Caco-2 (cell line): ENCODE measurements around the gene SALL4. TPM values are rescaled to one million over a fixed set of nuclear protein-coding genes. Genes with fewer than 3 reads are reported as not detected.
A peak's percentile ranks its signal among the peaks of the same experiment; 100 is the strongest.
"Not testable (repeated sequence)": the region's sequence is repeated elsewhere in the genome, so short reads cannot be mapped to it uniquely, and the experiment has no call there.

Experiments used
- BruUV-seq: library from RNA; stranded (reverse); fragments of 400-500 nt; replicated peaks from 2 replicates; lab custom pipeline; 2021; lab: Mats Ljungman, UMichigan
- CTCF ChIA-PET: fragments of 300-600 bp; sonication (Branson Sonifier 250); formaldehyde crosslinking; loops from one replicate; lab custom pipeline; 2022; ENCODE audit warnings: antibody characterized with exemption; lab: Charles Lee
- POLR2A ChIA-PET: fragments of 300-600 bp; sonication (Branson Sonifier 250); formaldehyde crosslinking; loops from one replicate; lab custom pipeline; 2022; ENCODE audit warnings: antibody characterized with exemption; lab: Charles Lee
- DNase-seq, 2 experiments: peaks; one replicate each; pipeline versions ENCODE4 v3.0.0 to v3.0.0-alpha.2; 2020 to 2022
- H3K27me3 ChIP-seq: replicated peaks from 2 replicates; pipeline ENCODE4 v1.6.0; 2011; ENCODE audit warnings: low read length; ENCODE audit not compliant: control insufficient read depth, insufficient read depth
- H3K36me3 ChIP-seq: 2 replicates; pipeline ENCODE4 v1.5.1; 2011; ENCODE audit warnings: low read length; ENCODE audit not compliant: control insufficient read depth, insufficient read depth
- H3K4me1 ChIP-seq: fragments of 250-450 bp; sonication (Bioruptor Pico); 2 replicates; pipeline ENCODE4 v1.5.1; 2020; ENCODE audit warnings: mild to moderate bottlenecking
- H3K4me3 ChIP-seq: 2 replicates; pipeline ENCODE4 v1.5.1; 2011; ENCODE audit warnings: low read depth, mild to moderate bottlenecking, control low read depth, low read length
- H3K9me3 ChIP-seq: fragments of 250-450 bp; sonication (Bioruptor Pico); 2 replicates; pipeline ENCODE4 v1.5.1; 2020; ENCODE audit warnings: mild to moderate bottlenecking, moderate library complexity
- H3K27ac Mint-ChIP-seq: one replicate; pipeline ENCODE4 v1.8.0; 2022; ENCODE audit warnings: mixed read lengths; ENCODE audit not compliant: unreplicated experiment
- H3K27me3 Mint-ChIP-seq: one replicate; pipeline ENCODE4 v1.8.0; 2022; ENCODE audit warnings: mixed read lengths; ENCODE audit not compliant: insufficient read depth, unreplicated experiment
- H3K36me3 Mint-ChIP-seq: one replicate; pipeline ENCODE4 v1.8.0; 2022; ENCODE audit warnings: mild to moderate bottlenecking, mixed read lengths; ENCODE audit not compliant: insufficient read depth, unreplicated experiment
- H3K4me1 Mint-ChIP-seq: one replicate; pipeline ENCODE4 v1.8.0; 2022; ENCODE audit warnings: low read depth, mixed read lengths; ENCODE audit not compliant: unreplicated experiment
- H3K4me3 Mint-ChIP-seq: one replicate; pipeline ENCODE4 v1.8.0; 2022; ENCODE audit warnings: mild to moderate bottlenecking, moderate library complexity, mixed read lengths; ENCODE audit not compliant: unreplicated experiment
- H3K9me3 Mint-ChIP-seq: one replicate; pipeline ENCODE4 v1.8.0; 2022; ENCODE audit warnings: mixed read lengths; ENCODE audit not compliant: unreplicated experiment
- CTCF ChIP-seq, 2 experiments: fragments of 200-600 bp in 1 of 2; IDR thresholded peaks; 1 replicate in 1 of 2; 2 replicates in 1 of 2; pipeline versions ENCODE4 v1.5.1 to v1.8.0; 2011 to 2022; ENCODE audit warnings: antibody characterized with exemption in 1 of 2, control low read depth in 1 of 2, inconsistent platforms in 1 of 2, low read depth in 1 of 2, low read length in 1 of 2, mild to moderate bottlenecking in 1 of 2, moderate library complexity in 1 of 2; ENCODE audit not compliant: insufficient read depth in 1 of 2, severe bottlenecking in 1 of 2, unreplicated experiment in 1 of 2
- intact Hi-C: fragments of 100-400 bp; cut with micrococcal nuclease; formaldehyde crosslinking; loops from one replicate; pipeline ENCODE4 v1.10.0; 2022; ENCODE audit not compliant: unreplicated experiment
- total RNA-seq: library from RNA; stranded (reverse); gene quantifications from 2 replicates; pipeline ENCODE4 v1.2.3, GENCODE V29; 2022

Gene SALL4
- total RNA-seq, 1 experiment from 2014 or later: 75.8 TPM

DNA sequence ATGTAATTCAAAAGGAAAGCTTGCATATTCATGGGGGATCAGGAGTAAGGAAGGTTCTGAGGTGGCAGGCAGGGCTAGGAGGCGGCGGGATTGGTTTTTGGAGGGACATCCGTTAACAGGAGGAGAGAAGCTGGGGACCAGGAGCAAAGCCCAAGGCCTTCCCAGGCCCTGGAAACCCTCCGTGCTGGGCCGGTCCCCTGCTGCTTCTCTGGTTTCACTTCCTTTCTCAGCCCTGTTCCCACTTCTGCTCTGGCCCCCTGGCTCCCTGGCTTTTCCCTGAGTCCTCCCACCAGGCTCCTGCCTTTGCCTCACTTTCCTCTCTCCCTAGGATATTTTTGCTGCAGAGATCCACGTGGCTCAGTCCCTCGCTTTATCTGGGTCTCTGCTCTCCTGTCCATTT is 26.4 kb upstream of the SALL4 start:
- CTCF ChIA-PET: interaction anchor here (0.6 kb wide), 2 partner anchors 50 to 192 kb away, joined by 4 to 5 read pairs; no protein-coding TSS in a partner anchor
- BruUV-seq: no TSS peak
- intact Hi-C loops: no loop called here
- Histone ChIP-seq H3K9me3 (no peaks in the 10 kb centered on the region), H3K4me1 (no peaks in the 10 kb centered on the region; the same call in 1 of the 2 replicates), H3K4me3 (no peak overlapping the region), H3K27me3 (no peaks in the 10 kb centered on the region; the same call in 1 of the 2 replicates), H3K36me3 (no peaks in the 10 kb centered on the region)
- H3K36me3 Mint-ChIP-seq: no peaks in the 10 kb centered on the region
- H3K27ac Mint-ChIP-seq: peak overlapping the region; percentile 21
- H3K4me1 Mint-ChIP-seq: peaks cover 13% of the 10 kb centered on the region
- no peak for TF ChIP-seq CTCF (IDR thresholded peaks at IDR 0.05; ENCODE audit: insufficient read depth in 1 of 2, low read depth in 1 of 2, low read length in 1 of 2, severe bottlenecking in 1 of 2, unreplicated experiment in 1 of 2)
- H3K4me3 Mint-ChIP-seq: no peak overlapping the region
- H3K9me3 Mint-ChIP-seq: no peaks in the 10 kb centered on the region
- no peaks in the 10 kb centered on the region for H3K27me3 Mint-ChIP-seq
- POLR2A ChIA-PET: no interaction called here
- no peak for DNase-seq

DNA sequence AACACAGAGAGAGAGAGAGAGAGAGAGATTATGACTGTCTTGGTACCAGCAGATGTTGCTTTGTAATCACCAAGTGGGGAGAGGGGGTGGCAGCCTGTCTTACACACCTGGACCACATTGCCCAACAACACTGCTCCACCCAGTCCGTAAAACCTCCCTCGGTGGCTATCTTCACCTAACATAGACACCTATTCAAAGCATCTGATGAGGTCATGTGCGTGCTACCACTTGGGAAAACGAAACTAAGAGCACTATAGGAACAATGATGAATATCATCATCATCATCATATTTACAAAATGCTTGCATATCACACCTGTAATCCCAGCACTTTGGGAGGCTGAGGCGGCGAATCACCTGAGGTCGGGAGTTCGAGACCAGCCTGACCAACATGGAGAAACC is 24.1 kb upstream of the SALL4 start:
- POLR2A ChIA-PET: no interaction called here

GRCh38 chr20:51818479-51819008 is 16.2 kb upstream of the SALL4 start:
- ChIA-PET POLR2A (no interaction called here), CTCF (no interaction called here)
- H3K4me1 ChIP-seq: peaks cover 8% of the 10 kb centered on the region

More for the DNA sequence above, 24.1 kb upstream of the SALL4 start:
- Mint-ChIP-seq H3K27ac (no peak overlapping the region), H3K36me3 (no peaks in the 10 kb centered on the region), H3K4me3 (no peak overlapping the region), H3K27me3 (no peaks in the 10 kb centered on the region), H3K4me1 (peaks cover 8% of the 10 kb centered on the region), H3K9me3 (no peaks in the 10 kb centered on the region)
- no TSS peak for BruUV-seq
- H3K36me3 ChIP-seq: no peaks in the 10 kb centered on the region
- H3K4me3 ChIP-seq: no peak overlapping the region
- no peaks in the 10 kb centered on the region for H3K4me1 ChIP-seq
- no peak for TF ChIP-seq CTCF (IDR thresholded peaks at IDR 0.05; ENCODE audit: insufficient read depth in 1 of 2, low read depth in 1 of 2, low read length in 1 of 2, severe bottlenecking in 1 of 2, unreplicated experiment in 1 of 2)
- peak in 1 of 2 experiments; percentile 32 for DNase-seq
- H3K27me3 ChIP-seq: no peaks in the 10 kb centered on the region; the same call in 1 of the 2 replicates
- intact Hi-C loops: no loop called here
- H3K9me3 ChIP-seq: no peaks in the 10 kb centered on the region
- CTCF ChIA-PET: no interaction called here

DNA sequence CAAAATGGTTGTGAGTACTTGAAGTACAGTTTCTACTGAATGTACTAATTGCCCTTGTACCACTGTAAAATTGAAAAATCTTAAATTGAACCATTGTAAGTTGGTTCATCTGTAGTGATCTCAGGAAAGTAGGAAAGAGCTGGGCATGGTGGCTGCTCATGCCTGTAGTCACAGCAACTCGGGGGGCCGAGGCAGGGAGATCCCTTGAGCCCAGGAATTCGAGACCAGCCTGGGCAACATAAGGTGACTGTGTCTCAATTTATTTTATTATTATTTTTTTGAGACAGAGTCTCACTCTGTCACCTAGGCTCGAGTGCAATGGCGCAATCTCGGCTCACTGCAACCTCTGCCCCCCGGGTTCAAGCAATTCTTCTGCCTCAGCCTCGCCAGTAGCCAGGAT is 14.5 kb upstream of the SALL4 start:
- DNase-seq, H3K27me3 Mint-ChIP-seq, H3K9me3 Mint-ChIP-seq, H3K4me1 ChIP-seq, H3K36me3 ChIP-seq, H3K27ac Mint-ChIP-seq, CTCF ChIA-PET, H3K9me3 ChIP-seq, POLR2A ChIA-PET, H3K4me3 Mint-ChIP-seq, H3K27me3 ChIP-seq, H3K36me3 Mint-ChIP-seq, BruUV-seq, intact Hi-C loops, H3K4me3 ChIP-seq: not testable (repeated sequence)
- peaks cover 22% of the 10 kb centered on the region for H3K4me1 Mint-ChIP-seq

More at GRCh38 chr20:51818479-51819008, 16.2 kb upstream of the SALL4 start:
- Histone ChIP-seq H3K4me3 (no peak overlapping the region), H3K27me3 (no peaks in the 10 kb centered on the region), H3K9me3 (no peaks in the 10 kb centered on the region), H3K36me3 (no peaks in the 10 kb centered on the region)
- no peak overlapping the region for H3K4me3 Mint-ChIP-seq
- no TSS peak for BruUV-seq
- no peaks in the 10 kb centered on the region for H3K27me3 Mint-ChIP-seq
- intact Hi-C loops: no loop called here
- H3K27ac Mint-ChIP-seq: no peak overlapping the region
- H3K4me1 Mint-ChIP-seq: peaks cover 20% of the 10 kb centered on the region
- TF ChIP-seq CTCF (IDR thresholded peaks at IDR 0.05; ENCODE audit: insufficient read depth in 1 of 2, low read depth in 1 of 2, low read length in 1 of 2, severe bottlenecking in 1 of 2, unreplicated experiment in 1 of 2): peak in 1 of 2 experiments; percentile 13
- no peaks in the 10 kb centered on the region for H3K9me3 Mint-ChIP-seq
- DNase-seq: no peak
- no peaks in the 10 kb centered on the region for H3K36me3 Mint-ChIP-seq
